ENCODE results near the gene GRIK4. TPM values are rescaled to one million over a fixed set of nuclear protein-coding genes. Genes with fewer than 3 reads are reported as not detected.

The GRIK4 gene
- total and polyA plus RNA-seq, 2 of the 4 experiments (the other 2 are of a cell fraction): 0.18 to 0.38 TPM

DNA sequence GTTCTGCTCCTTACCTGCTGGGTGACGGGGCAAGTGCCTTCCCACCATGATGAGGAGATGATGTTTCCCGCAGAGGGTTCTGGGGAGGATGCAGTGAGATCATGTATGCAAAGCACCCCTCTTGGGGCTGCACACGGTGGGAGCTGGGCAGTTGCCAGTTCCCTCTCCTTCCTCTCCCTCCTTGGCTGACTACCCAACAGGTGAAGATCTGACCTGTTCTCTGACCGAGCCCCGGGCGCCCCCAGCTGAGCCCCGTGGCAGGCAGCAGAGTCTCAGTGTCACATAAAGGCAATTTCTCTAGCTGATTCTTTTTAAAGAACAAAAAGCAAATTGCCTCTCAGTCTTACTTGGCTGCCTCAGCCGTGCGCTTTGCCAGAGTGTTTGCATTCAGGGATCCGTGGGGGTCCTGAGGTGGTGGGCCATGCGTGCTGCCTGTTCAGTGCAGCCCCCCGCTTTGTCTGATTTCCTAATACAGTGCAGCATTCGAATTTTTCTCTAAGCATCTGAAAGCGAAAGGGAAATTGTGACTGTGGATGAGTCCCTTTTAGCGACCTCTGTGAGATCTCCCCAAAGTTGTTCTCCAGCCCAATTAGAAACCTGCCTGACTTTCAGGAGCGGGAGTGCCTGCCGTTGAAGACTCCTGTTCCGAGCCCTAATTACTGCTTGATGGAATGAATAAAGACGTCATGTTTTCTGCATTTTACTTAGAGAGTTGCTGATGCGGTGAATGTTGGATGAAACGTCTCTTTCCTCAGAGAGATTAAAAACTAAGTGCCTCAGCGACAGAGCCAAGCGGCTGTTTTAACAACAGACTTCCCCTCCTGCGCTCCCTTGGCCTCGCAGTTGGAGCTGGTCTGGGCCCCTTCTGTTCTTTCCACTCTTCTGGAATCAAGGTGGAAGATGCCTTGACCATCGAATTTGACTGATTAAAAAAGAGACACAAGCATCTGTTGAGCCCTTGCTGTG lies 86.0 kb downstream of the GRIK4 start:
- H3K27ac ChIP-seq (ENCODE audit: insufficient read depth, low read length): no peak overlapping the region
- DNase-seq: no peak
- no peak overlapping the region for H2AK9ac ChIP-seq (replicated peaks; ENCODE audit: low read depth, low read length, poor library complexity)
- dilution Hi-C loops (cut with HindIII; ENCODE audit: low sequenced_read_pairs, unreplicated experiment) (no loop called here), intact Hi-C loops (cut with micrococcal nuclease) (no loop called here), in situ Hi-C loops (cut with MboI; ENCODE audit: low sequenced_read_pairs) (no loop called here)
- H2BK5ac ChIP-seq (ENCODE audit: low read depth, low read length, poor library complexity, severe bottlenecking): no peak overlapping the region
- TF ChIP-seq CHD1 (IDR thresholded peaks at IDR 0.05; ENCODE audit: low read depth, low read length) (no peak), FOS (IDR thresholded peaks at IDR 0.05; ENCODE audit: low read depth, low read length) (no peak), RFX5 (IDR thresholded peaks at IDR 0.05; ENCODE audit: low read depth, low read length) (no peak), RAD21 (IDR thresholded peaks at IDR 0.05; ENCODE audit: low read length) (no peak), SMC3 (IDR thresholded peaks at IDR 0.05; ENCODE audit: low read depth, low read length) (no peak)
- H3K4me1 ChIP-seq (ENCODE audit: control insufficient read depth, insufficient read depth, low read length): peaks cover 5% of the 10 kb centered on the region; the same call in 1 of the 2 replicates
- no peaks in the 10 kb centered on the region for H3K36me3 ChIP-seq (ENCODE audit: control insufficient read depth, insufficient read depth, low read length)
- no peak for ATAC-seq (ENCODE audit: low read depth)
- ChIA-PET CTCF (no interaction called here), POLR2A (ENCODE audit: unreplicated experiment) (no interaction called here)
- H3K23ac ChIP-seq (ENCODE audit: low read depth, low read length): no peak overlapping the region
- H3K4me2 ChIP-seq (ENCODE audit: low read depth, low read length): peak overlapping the region; percentile 40; the same call in 1 of the 2 replicates
- no peaks in the 10 kb centered on the region for H3K9me1 ChIP-seq (ENCODE audit: insufficient read depth, low read length)
- no peak overlapping the region for H2BK15ac ChIP-seq (ENCODE audit: low read depth, low read length)
- H3K27me3 ChIP-seq (ENCODE audit: control insufficient read depth, insufficient read depth, low read length): peaks cover 11% of the 10 kb centered on the region; the same call in 1 of the 2 replicates
- H2AK5ac ChIP-seq (ENCODE audit: low read depth, low read length): no peak overlapping the region
- no peak overlapping the region for H2AFZ ChIP-seq (replicated peaks; ENCODE audit: low read length, poor library complexity)
- H4K5ac ChIP-seq (ENCODE audit: low read depth, low read length): no peak overlapping the region
- no peak overlapping the region for H2BK20ac ChIP-seq (ENCODE audit: low read depth, low read length)
- H3K14ac ChIP-seq (replicated peaks; ENCODE audit: low read depth, low read length): no peak overlapping the region
- H3K4ac ChIP-seq (ENCODE audit: low read depth, low read length): no peak overlapping the region
- H4K8ac ChIP-seq (ENCODE audit: low read depth in 2 of 2, low read length in 2 of 2): no peak overlapping the region
- H4K20me1 ChIP-seq (ENCODE audit: insufficient read depth, low read length): no peaks in the 10 kb centered on the region
- no peaks in the 10 kb centered on the region for H3K79me1 ChIP-seq (ENCODE audit: low read depth in 1 of 2, low read length in 2 of 2)
- no peak overlapping the region for H3K4me3 ChIP-seq (ENCODE audit: insufficient read depth, low read depth, low read length)
- no peak overlapping the region for H2BK120ac ChIP-seq (ENCODE audit: low read depth, low read length)
- WGBS, 2 experiments (ENCODE audit: extremely low coverage in 2 of 2, insufficient read length in 1 of 2): 49% methylated on average over 6 of the region's 26 CpGs; no CpG with 5 or more reads in 1 of the 2 experiments
- H4K91ac ChIP-seq (ENCODE audit: insufficient read depth, low read depth, low read length): no peak overlapping the region
- no peak overlapping the region for H3K9ac ChIP-seq (ENCODE audit: low read depth, low read length)
- no TSS peak for BruUV-seq (replicated peaks)
- H3K56ac ChIP-seq (ENCODE audit: extremely low read depth, insufficient read depth, low read length): no peak overlapping the region
- H3K18ac ChIP-seq (ENCODE audit: low read depth, low read length): no peak overlapping the region
- no peaks in the 10 kb centered on the region for H3K9me3 ChIP-seq (ENCODE audit: control insufficient read depth, insufficient read depth, low read length)
